ENCODE data around the gene TMEM163. TPM values are rescaled to one million over a fixed set of nuclear protein-coding genes. Genes with fewer than 3 reads are reported as not detected.

The TMEM163 gene
- polyA plus RNA-seq, 1 experiment = not detected

- TF ChIP-seq CTCF (IDR thresholded peaks at IDR 0.05; ENCODE audit: low read depth, low read length) = no peak
- H3K27me3 ChIP-seq (ENCODE audit: control insufficient read depth, insufficient read depth, low read length) = no peaks in the 10 kb centered on the region
- no peak overlapping the region for H3K27ac ChIP-seq (ENCODE audit: low read depth, low read length)
- no peaks in the 10 kb centered on the region; the same call in 1 of the 2 replicates for H3K9me3 ChIP-seq (ENCODE audit: control insufficient read depth, insufficient read depth, low read length)
- no peak overlapping the region for H3K4me3 ChIP-seq (ENCODE audit: low read depth, low read length)
- no peak for DNase-seq (ENCODE audit: low read depth, low spot score)
- CTCF ChIA-PET = interaction anchor here (0.6 kb wide), 2 partner anchors 142 to 585 kb away, joined by 3 read pairs; no protein-coding TSS in a partner anchor
- POLR2A ChIA-PET = no interaction called here
Measured at GRCh38 chr2:134703426-134703825, 15.4 kb downstream of the TMEM163 start.

- ChIA-PET CTCF (no interaction called here), POLR2A (no interaction called here)
- no peak for DNase-seq (ENCODE audit: low read depth, low spot score)
- Histone ChIP-seq H3K27me3 (ENCODE audit: control insufficient read depth, insufficient read depth, low read length) (no peaks in the 10 kb centered on the region), H3K4me3 (ENCODE audit: low read depth, low read length) (no peak overlapping the region), H3K27ac (ENCODE audit: low read depth, low read length) (no peak overlapping the region), H3K9me3 (ENCODE audit: control insufficient read depth, insufficient read depth, low read length) (no peaks in the 10 kb centered on the region; the same call in 1 of the 2 replicates)
- no peak for TF ChIP-seq CTCF (IDR thresholded peaks at IDR 0.05; ENCODE audit: low read depth, low read length)
Measured at GRCh38 chr2:134700730-134701129, 18.1 kb downstream of the TMEM163 start.

GRCh38 chr2:134694411-134694810 is 24.4 kb downstream of the TMEM163 start:
- DNase-seq (ENCODE audit: low read depth, low spot score) = no peak
- Histone ChIP-seq H3K4me3 (ENCODE audit: low read depth, low read length) (no peak overlapping the region), H3K27me3 (ENCODE audit: control insufficient read depth, insufficient read depth, low read length) (no peaks in the 10 kb centered on the region), H3K27ac (ENCODE audit: low read depth, low read length) (no peak overlapping the region), H3K9me3 (ENCODE audit: control insufficient read depth, insufficient read depth, low read length) (no peaks in the 10 kb centered on the region)
- ChIA-PET CTCF (no interaction called here), POLR2A (no interaction called here)
- no peak for TF ChIP-seq CTCF (IDR thresholded peaks at IDR 0.05; ENCODE audit: low read depth, low read length)

GRCh38 chr2:134693359-134694330 is 25.2 kb downstream of the TMEM163 start:
- no peak for TF ChIP-seq CTCF (IDR thresholded peaks at IDR 0.05; ENCODE audit: low read depth, low read length)
- H3K27ac ChIP-seq (ENCODE audit: low read depth, low read length) = no peak overlapping the region
- no peak for DNase-seq (ENCODE audit: low read depth, low spot score)
- no peaks in the 10 kb centered on the region for H3K9me3 ChIP-seq (ENCODE audit: control insufficient read depth, insufficient read depth, low read length)
- ChIA-PET POLR2A (no interaction called here), CTCF (no interaction called here)
- no peak overlapping the region for H3K4me3 ChIP-seq (ENCODE audit: low read depth, low read length)
- H3K27me3 ChIP-seq (ENCODE audit: control insufficient read depth, insufficient read depth, low read length) = no peaks in the 10 kb centered on the region

GRCh38 chr2:134692499-134692898 is 26.3 kb downstream of the TMEM163 start:
- no peak overlapping the region for H3K4me3 ChIP-seq (ENCODE audit: low read depth, low read length)
- DNase-seq (ENCODE audit: low read depth, low spot score) = no peak
- H3K9me3 ChIP-seq (ENCODE audit: control insufficient read depth, insufficient read depth, low read length) = no peaks in the 10 kb centered on the region
- ChIA-PET CTCF (no interaction called here), POLR2A (no interaction called here)
- H3K27me3 ChIP-seq (ENCODE audit: control insufficient read depth, insufficient read depth, low read length) = no peaks in the 10 kb centered on the region
- TF ChIP-seq CTCF (IDR thresholded peaks at IDR 0.05; ENCODE audit: low read depth, low read length) = no peak
- no peak overlapping the region for H3K27ac ChIP-seq (ENCODE audit: low read depth, low read length)
